Ovary (tissue), 9 donors: ENCODE results near the gene AK1. TPM values are rescaled to one million over a fixed set of nuclear protein-coding genes. Genes with fewer than 3 reads are reported as not detected.
"Not testable (repeated sequence)": the region's sequence is repeated elsewhere in the genome, so short reads cannot be mapped to it uniquely, and the experiment has no call there.

Experiments used
- DNase-seq, 5 donors: peaks; one replicate each; pipeline ENCODE4 v3.0.0-alpha.2; 2019 to 2020
- H3K27ac ChIP-seq, 2 donors: fragments of 200-600 bp; one replicate each; pipeline versions ENCODE4 v1.5.1 to v1.8.0; 2019 to 2022
- H3K27me3 ChIP-seq: fragments of 200-600 bp; one replicate; pipeline ENCODE4 v1.8.0; 2022
- H3K36me3 ChIP-seq: fragments of 200-600 bp; sonication (generic); one replicate; pipeline ENCODE4 v1.5.1; 2019
- H3K4me1 ChIP-seq: one replicate; pipeline ENCODE4 v1.8.1; 2013; ENCODE audit warnings: mild to moderate bottlenecking, moderate library complexity; ENCODE audit not compliant: insufficient read depth
- H3K4me3 ChIP-seq: fragments of 200-600 bp; sonication (generic); one replicate; pipeline ENCODE4 v1.5.1; 2017
- H3K9me3 ChIP-seq, 2 donors: fragments of 200-600 bp in 1 of 2; sonication (generic) in 1 of 2; one replicate each; pipeline versions ENCODE4 v1.5.1 to v1.8.1; 2013 to 2019; ENCODE audit warnings: mild to moderate bottlenecking in 1 of 2, moderate library complexity in 1 of 2
- EP300 ChIP-seq: sonication (generic); formaldehyde crosslinking; IDR thresholded peaks from one replicate; pipeline ENCODE4 v1.6.1; 2017; ENCODE audit warnings: antibody characterized with exemption
- POLR2A ChIP-seq: fragments of 450-650 bp; IDR thresholded peaks from one replicate; pipeline ENCODE4 v1.6.1; 2017; ENCODE audit warnings: antibody characterized with exemption, mild to moderate bottlenecking, moderate library complexity
- WGBS, 3 donors: extraction: QIAGEN DNeasy Blood & Tissue Kit in 1 of 3; methylation state at CpG; one replicate each; pipeline versions ENCODE4 v1.1.5 to v1.1.7; 2013 to 2017; 5-methylcytosine and 5-hydroxymethylcytosine counted together
- intact Hi-C, 4 donors: fragments of 100-400 bp; cut with DNase I; formaldehyde crosslinking; loops; one replicate each; pipeline versions ENCODE4 v1.11.0 to v1.15.1; 2022 to 2023
- polyA plus RNA-seq, 2 donors: library from polyadenylated mRNA; stranded (reverse); fragments of 200-250 nt in 1 of 2; fragments of 350-450 nt in 1 of 2; fragmentation: Illumina TruSeq in 1 of 2; extraction: RNeasy Lipid Tissue Mini Kit (QIAGEN cat#74804) in 1 of 2; gene quantifications; one replicate each; pipeline ENCODE4 v1.2.3, GENCODE V29; 2013 to 2014
- total RNA-seq, 7 donors: library from RNA; depleted of rRNA in 2 of 7; stranded (reverse); fragments of >200 nt in 2 of 7; fragmentation: NEBNext Ultra II Directional in 3 of 7; extraction: Animal tissue kit (Norgen Biotek cat#: 25700) in 3 of 7; gene quantifications; one replicate each; pipeline versions ENCODE4 v1.1.0 to v1.2.4, GENCODE V29; 2016 to 2023
- TF ChIP-seq, protein P1 (sequence below), 3 donors: fragments of 450-650 bp in 2 of 3; fragments of 200-600 bp in 1 of 3; IDR thresholded peaks; one replicate each; pipeline versions ENCODE4 v1.5.1 to v1.8.0; 2016 to 2022; ENCODE audit warnings: antibody characterized with exemption in 3 of 3, mild to moderate bottlenecking in 1 of 3
- donor health status: DM: no; HTN: no; CAD: no; lungs with moderate emphysema.
- donor health status: DM: no; HTN: no; CAD: no.
- donor health status: Bipolar disorder and iron deficiency.
- donor health status: DM: yes; HTN: yes; CAD: no.
- donor health status: DM: no; HTN: no; CAD: no.
- donor health status: DM: yes; HTN: yes; CAD: no.

Gene AK1
- total and polyA plus RNA-seq, 9 donors: 30.9 to 174 (median 119) TPM

DNA sequence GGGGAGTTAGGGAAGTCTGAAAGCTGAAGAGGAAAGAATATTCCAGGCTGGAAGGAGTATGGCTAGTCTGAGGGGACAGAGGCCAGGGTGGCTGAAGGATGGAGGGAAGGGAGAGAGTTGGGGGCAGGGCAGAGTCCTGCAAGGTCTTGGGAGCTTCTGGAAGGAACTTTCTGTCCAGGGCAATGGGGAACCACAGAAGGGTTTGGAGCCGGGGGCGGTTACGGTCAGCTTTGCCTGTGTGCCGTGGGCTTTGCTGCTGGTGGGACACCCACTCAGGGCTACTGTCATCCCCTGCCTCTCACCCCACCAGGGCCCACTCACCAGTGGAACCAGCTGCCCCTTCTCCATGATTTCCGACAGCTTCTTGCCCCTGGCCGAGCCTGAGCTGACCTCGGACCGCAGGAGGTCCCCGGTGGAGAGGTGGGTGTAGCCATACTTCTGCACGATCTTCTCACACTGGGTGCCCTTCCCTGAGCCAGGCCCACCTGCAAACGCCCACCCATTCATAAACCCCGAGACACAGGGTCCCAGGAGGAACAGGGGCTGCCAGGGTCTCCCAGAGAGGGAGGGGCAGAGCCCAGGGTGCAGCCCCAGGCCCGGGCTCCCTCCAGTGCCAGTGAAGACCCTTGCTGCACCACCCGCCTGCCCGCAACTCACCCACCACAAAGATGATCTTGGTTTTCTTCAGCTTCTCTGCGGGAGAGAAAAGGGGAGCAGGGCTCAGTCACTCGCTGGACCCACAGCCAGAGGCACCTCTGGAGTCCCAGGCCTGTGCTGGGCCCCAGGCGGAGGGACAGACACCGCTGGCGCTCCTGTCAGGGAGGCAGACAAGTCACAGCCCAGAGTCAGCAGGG, 4.9 kb downstream of the AK1 start:
- DNase-seq: no peak
- Histone ChIP-seq H3K4me1 (peaks cover 34% of the 10 kb centered on the region), H3K4me3 (no peak overlapping the region), H3K36me3 (no peaks in the 10 kb centered on the region), H3K9me3 (no peaks in the 10 kb centered on the region), H3K27me3 (no peaks in the 10 kb centered on the region), H3K27ac (peak overlapping the region; percentile 6 to 72)
- no peak for TF ChIP-seq POLR2A
- TF ChIP-seq EP300: no peak
- TF ChIP-seq, protein P1, sequence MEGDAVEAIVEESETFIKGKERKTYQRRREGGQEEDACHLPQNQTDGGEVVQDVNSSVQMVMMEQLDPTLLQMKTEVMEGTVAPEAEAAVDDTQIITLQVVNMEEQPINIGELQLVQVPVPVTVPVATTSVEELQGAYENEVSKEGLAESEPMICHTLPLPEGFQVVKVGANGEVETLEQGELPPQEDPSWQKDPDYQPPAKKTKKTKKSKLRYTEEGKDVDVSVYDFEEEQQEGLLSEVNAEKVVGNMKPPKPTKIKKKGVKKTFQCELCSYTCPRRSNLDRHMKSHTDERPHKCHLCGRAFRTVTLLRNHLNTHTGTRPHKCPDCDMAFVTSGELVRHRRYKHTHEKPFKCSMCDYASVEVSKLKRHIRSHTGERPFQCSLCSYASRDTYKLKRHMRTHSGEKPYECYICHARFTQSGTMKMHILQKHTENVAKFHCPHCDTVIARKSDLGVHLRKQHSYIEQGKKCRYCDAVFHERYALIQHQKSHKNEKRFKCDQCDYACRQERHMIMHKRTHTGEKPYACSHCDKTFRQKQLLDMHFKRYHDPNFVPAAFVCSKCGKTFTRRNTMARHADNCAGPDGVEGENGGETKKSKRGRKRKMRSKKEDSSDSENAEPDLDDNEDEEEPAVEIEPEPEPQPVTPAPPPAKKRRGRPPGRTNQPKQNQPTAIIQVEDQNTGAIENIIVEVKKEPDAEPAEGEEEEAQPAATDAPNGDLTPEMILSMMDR (IDR thresholded peaks at IDR 0.05): no peak
- intact Hi-C loops: loop anchor here in 1 of 4 donors (5.0 kb wide), 1 partner anchor 135 kb away; the partner anchor contains the start of gene TOR2A
- 85 to 91% (median 88%) methylated on average over 20 of the region's 20 CpGs for WGBS, 3 donors

DNA sequence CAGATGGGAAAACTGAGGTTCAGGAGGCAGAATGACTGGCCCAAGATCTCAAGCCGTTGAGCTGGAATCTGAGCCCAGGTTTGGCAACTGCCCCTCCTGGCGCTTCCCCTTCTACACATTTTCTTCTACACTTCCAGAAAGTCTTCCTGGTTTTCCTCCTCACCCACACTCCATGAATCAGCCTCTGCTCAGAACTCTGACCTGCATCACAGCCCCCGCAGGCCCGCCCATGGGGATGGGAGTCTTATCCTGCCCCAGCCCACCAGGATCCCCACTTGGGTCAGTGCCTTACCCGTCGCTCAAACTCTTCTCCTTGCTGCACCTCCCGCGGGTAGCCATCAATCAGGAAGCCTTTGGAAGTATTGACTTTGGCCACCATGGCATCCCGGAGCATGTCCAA, 5.9 kb downstream of the AK1 start:
- TF ChIP-seq EP300 (no peak), POLR2A (no peak)
- TF ChIP-seq, protein P1 (IDR thresholded peaks at IDR 0.05): no peak
- intact Hi-C loops: loop anchor here in 1 of 4 donors (5.0 kb wide), 1 partner anchor 134 kb away; the partner anchor contains the start of gene TOR2A
- H3K4me1 ChIP-seq: peaks cover 33% of the 10 kb centered on the region
- WGBS, 3 donors: 71 to 82% (median 79%) methylated on average over 9 of the region's 9 CpGs
- H3K4me3 ChIP-seq: no peak overlapping the region
- no peaks in the 10 kb centered on the region for H3K9me3 ChIP-seq
- no peak overlapping the region for H3K27ac ChIP-seq
- DNase-seq: peak in 1 of 5 donors; percentile 11
- H3K36me3 ChIP-seq: no peaks in the 10 kb centered on the region
- H3K27me3 ChIP-seq: no peaks in the 10 kb centered on the region

DNA sequence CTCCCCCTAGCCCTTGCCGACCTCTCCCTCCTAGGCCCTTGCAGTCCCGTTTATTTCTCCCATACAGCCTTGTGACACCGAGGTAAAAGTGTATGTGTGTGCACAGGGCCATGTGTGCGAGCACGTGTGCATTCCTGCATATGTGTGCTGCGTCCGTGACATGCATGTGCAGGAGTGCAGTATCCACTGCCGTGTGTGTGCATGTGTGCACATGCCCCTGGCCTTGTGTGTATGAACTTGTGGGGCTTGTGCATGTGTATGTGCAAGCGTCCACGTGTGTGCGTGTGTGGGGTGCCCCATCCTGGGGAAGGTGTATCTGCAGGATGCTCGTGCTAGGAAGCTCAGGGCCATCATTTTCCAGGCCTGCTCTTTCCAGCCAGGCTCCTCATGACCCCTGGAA, 6.6 kb downstream of the AK1 start:
- TF ChIP-seq, protein P1 (IDR thresholded peaks at IDR 0.05): no peak
- TF ChIP-seq EP300 (no peak), POLR2A (no peak)
- intact Hi-C loops: loop anchor here in 1 of 4 donors (5.0 kb wide), 1 partner anchor 134 kb away; the partner anchor contains the start of gene TOR2A
- WGBS, 3 donors: 77 to 88% (median 78%) methylated on average over 12 of the region's 12 CpGs

DNA sequence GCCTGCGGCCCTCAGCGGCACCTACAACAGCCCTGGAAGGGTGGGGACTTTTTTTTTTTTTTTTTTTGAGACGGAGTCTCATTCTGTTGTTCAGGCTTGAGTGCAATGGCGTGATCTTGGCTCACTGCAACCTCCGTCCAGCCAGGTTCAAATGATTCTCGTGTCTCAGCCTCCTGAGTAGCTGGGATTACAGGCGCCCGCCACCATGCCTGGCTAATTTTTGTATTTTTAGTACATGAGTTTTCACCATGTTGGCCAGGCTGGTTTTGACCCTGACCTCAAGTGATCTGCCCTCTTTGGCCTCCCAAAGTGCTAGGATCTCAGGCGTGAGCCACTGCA, 7.4 kb downstream of the AK1 start:
- not testable (repeated sequence) for H3K27me3 ChIP-seq, H3K9me3 ChIP-seq, H3K36me3 ChIP-seq, DNase-seq, H3K4me3 ChIP-seq, H3K27ac ChIP-seq
- 69 to 76% (median 72%) methylated on average over 9 of the region's 9 CpGs for WGBS, 3 donors
- intact Hi-C loops: loop anchor here in 1 of 4 donors (5.0 kb wide), 1 partner anchor 133 kb away; the partner anchor contains the start of gene TOR2A
- H3K4me1 ChIP-seq: peaks cover 27% of the 10 kb centered on the region

More for the DNA sequence above, 6.6 kb downstream of the AK1 start:
- no peaks in the 10 kb centered on the region for H3K36me3 ChIP-seq
- H3K27ac ChIP-seq: no peak overlapping the region
- H3K4me1 ChIP-seq: peaks cover 30% of the 10 kb centered on the region
- H3K4me3 ChIP-seq: no peak overlapping the region
- no peaks in the 10 kb centered on the region for H3K9me3 ChIP-seq
- DNase-seq: no peak
- H3K27me3 ChIP-seq: no peaks in the 10 kb centered on the region
